H1 (cell line): Measurements from ENCODE around the gene EML4. TPM values are rescaled to one million over a fixed set of nuclear protein-coding genes. Genes with fewer than 3 reads are reported as not detected.

ENCODE experiments used
- CTCF ChIA-PET: fragments of 300-600 bp; sonication (Branson Sonifier 250); formaldehyde crosslinking; loops from one replicate; lab custom pipeline; 2021; ENCODE audit not compliant: partially characterized antibody; lab: Charles Lee
- POLR2A ChIA-PET: fragments of 300-600 bp; sonication (Branson Sonifier 250); formaldehyde crosslinking; loops from one replicate; lab custom pipeline; 2021; ENCODE audit warnings: inconsistent platforms; ENCODE audit not compliant: partially characterized antibody; lab: Charles Lee
- DNase-seq, 2 experiments: peaks; one replicate each; pipeline versions ENCODE4 v3.0.0 to v3.0.0-alpha.2; 2010 to 2022; ENCODE audit warnings: low spot score in 2 of 2, low read depth in 1 of 2, mixed read lengths in 1 of 2
- FAIRE-seq: peaks from 2 replicates; lab custom pipeline; 2011; peaks lifted over from hg19 to GRCh38; lab: Jason Lieb, UNC
- H2AFZ ChIP-seq: 2 replicates; pipeline ENCODE4 v1.8.1; 2012; ENCODE audit warnings: low read length, inconsistent platforms
- H2AK5ac ChIP-seq: 2 replicates; pipeline ENCODE4 v1.6.1; 2013; ENCODE audit warnings: low read depth, low read length
- H2BK120ac ChIP-seq: replicated peaks from 2 replicates; pipeline ENCODE3; 2013; ENCODE audit warnings: low read depth, low read length, inconsistent platforms
- H2BK12ac ChIP-seq: 2 replicates; pipeline ENCODE4 v1.6.1; 2013; ENCODE audit warnings: low read depth, low read length
- H2BK15ac ChIP-seq: 2 replicates; pipeline ENCODE4 v1.6.1; 2013; ENCODE audit warnings: low read length
- H2BK20ac ChIP-seq: 2 replicates; pipeline ENCODE4 v1.6.1; 2013; ENCODE audit warnings: low read length
- H2BK5ac ChIP-seq: 2 replicates; pipeline ENCODE4 v1.6.1; 2013; ENCODE audit warnings: low read depth, low read length
- H3K14ac ChIP-seq: 2 replicates; pipeline ENCODE4 v1.6.1; 2013; ENCODE audit warnings: inconsistent platforms; ENCODE audit not compliant: insufficient read length
- H3K18ac ChIP-seq: 2 replicates; pipeline ENCODE4 v1.6.1; 2013; ENCODE audit warnings: low read length; ENCODE audit errors: extremely low read depth
- H3K23ac ChIP-seq: 2 replicates; pipeline ENCODE4 v1.6.1; 2013; ENCODE audit warnings: inconsistent platforms; ENCODE audit not compliant: insufficient read length
- H3K23me2 ChIP-seq: 2 replicates; pipeline ENCODE4 v1.6.1; 2013; ENCODE audit warnings: low read depth, low read length
- H3K27ac ChIP-seq: 2 replicates; pipeline ENCODE4 v1.6.1; 2011; ENCODE audit warnings: low read depth, low read length, inconsistent platforms
- H3K27me3 ChIP-seq, 4 experiments: replicated peaks in 1 of 4; 1 replicate in 1 of 4; 2 replicates in 3 of 4; pipeline versions ENCODE4 v1.6.1 to v1.8.1; 2011 to 2013; ENCODE audit warnings: low read length in 3 of 4, mild to moderate bottlenecking in 3 of 4, inconsistent platforms in 2 of 4, mixed read lengths in 2 of 4, moderate library complexity in 1 of 4; ENCODE audit not compliant: control insufficient read depth in 3 of 4, insufficient read depth in 3 of 4; ENCODE audit errors: extremely low read depth in 1 of 4
- H3K36me3 ChIP-seq, 4 experiments: 2 replicates each; pipeline versions ENCODE4 v1.6.1 to v1.8.1; 2011 to 2013; ENCODE audit warnings: mild to moderate bottlenecking in 4 of 4, low read length in 3 of 4, moderate library complexity in 2 of 4, control low read depth in 1 of 4, inconsistent platforms in 1 of 4; ENCODE audit not compliant: insufficient read depth in 4 of 4, control insufficient read depth in 2 of 4
- H3K4ac ChIP-seq: replicated peaks from 2 replicates; pipeline ENCODE3; 2013; ENCODE audit warnings: low read length, low read depth, mixed read lengths, inconsistent platforms; ENCODE audit not compliant: insufficient read length
- H3K4me1 ChIP-seq, 4 experiments: replicated peaks in 1 of 4; 1 replicate in 1 of 4; 2 replicates in 3 of 4; pipeline versions ENCODE4 v1.6.1 to v1.8.1; 2011 to 2013; ENCODE audit warnings: low read length in 3 of 4, inconsistent platforms in 2 of 4, mixed read lengths in 1 of 4; ENCODE audit not compliant: insufficient read depth in 4 of 4, control insufficient read depth in 3 of 4
- H3K4me2 ChIP-seq, 2 experiments: 2 replicates each; pipeline versions ENCODE4 v1.6.1 to v1.8.1; 2011 to 2013; ENCODE audit warnings: low read depth in 2 of 2, low read length in 2 of 2, control low read depth in 1 of 2, inconsistent platforms in 1 of 2, mild to moderate bottlenecking in 1 of 2; ENCODE audit not compliant: insufficient read depth in 1 of 2
- H3K4me3 ChIP-seq, 4 experiments: fragments of 200-600, 300-600 bp in 1 of 4; sonication (generic), shearing (Covaris generic), sonication (Bioruptor Twin) in 1 of 4; 2 replicates each; pipeline versions ENCODE4 v1.5.1 to v1.8.1; 2011 to 2016; ENCODE audit warnings: low read length in 4 of 4, low read depth in 3 of 4, control low read depth in 2 of 4, inconsistent platforms in 2 of 4, mild to moderate bottlenecking in 2 of 4, mixed read lengths in 1 of 4, moderate library complexity in 1 of 4; ENCODE audit not compliant: insufficient read depth in 2 of 4; ENCODE audit errors: extremely low read depth in 1 of 4
- H3K56ac ChIP-seq: replicated peaks from 2 replicates; pipeline ENCODE3; 2013; ENCODE audit warnings: low read depth, mild to moderate bottlenecking, mixed read lengths, low read length, inconsistent platforms; ENCODE audit not compliant: insufficient read length
- H3K79me1 ChIP-seq: 2 replicates; pipeline ENCODE4 v1.6.1; 2013; ENCODE audit warnings: low read depth, low read length, control low read depth
- H3K79me2 ChIP-seq, 2 experiments: 2 replicates each; pipeline versions ENCODE4 v1.6.1 to v1.8.1; 2012 to 2013; ENCODE audit warnings: low read length in 2 of 2, mild to moderate bottlenecking in 2 of 2, inconsistent platforms in 1 of 2; ENCODE audit not compliant: insufficient read depth in 2 of 2, control insufficient read depth in 1 of 2
- H3K9ac ChIP-seq, 4 experiments: replicated peaks in 1 of 4; 1 replicate in 1 of 4; 2 replicates in 3 of 4; pipeline versions ENCODE4 v1.6.1 to v1.8.1; 2011 to 2013; ENCODE audit warnings: low read depth in 3 of 4, low read length in 3 of 4, control low read depth in 2 of 4, mild to moderate bottlenecking in 2 of 4, moderate library complexity in 2 of 4, inconsistent platforms in 1 of 4; ENCODE audit errors: extremely low read depth in 1 of 4
- H3K9me3 ChIP-seq, 2 experiments: 2 replicates each; pipeline versions ENCODE4 v1.6.1 to v1.8.1; 2012 to 2013; ENCODE audit warnings: mild to moderate bottlenecking in 2 of 2, moderate library complexity in 2 of 2, control low read depth in 1 of 2, inconsistent platforms in 1 of 2, low read depth in 1 of 2, low read length in 1 of 2, mixed read lengths in 1 of 2; ENCODE audit not compliant: insufficient read depth in 2 of 2
- H4K20me1 ChIP-seq, 2 experiments: replicated peaks in 1 of 2; 2 replicates each; pipeline versions ENCODE3 to v1.8.1; 2011 to 2013; ENCODE audit warnings: inconsistent platforms in 2 of 2, low read length in 2 of 2, mild to moderate bottlenecking in 1 of 2; ENCODE audit not compliant: insufficient read depth in 2 of 2, control insufficient read depth in 1 of 2
- H4K5ac ChIP-seq: 2 replicates; pipeline ENCODE4 v1.6.1; 2013; ENCODE audit warnings: low read length, low read depth, mixed read lengths, inconsistent platforms; ENCODE audit not compliant: insufficient read length
- H4K8ac ChIP-seq: 2 replicates; pipeline ENCODE4 v1.8.0; 2013; ENCODE audit warnings: mild to moderate bottlenecking, moderate library complexity, low read length, inconsistent platforms; ENCODE audit not compliant: insufficient read depth; ENCODE audit errors: extremely low read depth
- H4K91ac ChIP-seq: replicated peaks from 2 replicates; pipeline ENCODE3; 2013; ENCODE audit warnings: low read length, mixed read lengths, inconsistent platforms; ENCODE audit not compliant: insufficient read length
- HDAC6 ChIP-seq: IDR thresholded peaks from one replicate; pipeline ENCODE4 v1.7.1; 2012; ENCODE audit warnings: low read depth, mild to moderate bottlenecking, inconsistent platforms, low read length, moderate library complexity
- JUN ChIP-seq: IDR thresholded peaks from 2 replicates; pipeline ENCODE4 v1.6.1; 2011; ENCODE audit warnings: low read depth, mild to moderate bottlenecking, improper control_type of control experiment, low read length
- NANOG ChIP-seq: IDR thresholded peaks from 2 replicates; pipeline ENCODE4 v1.6.1; 2011; ENCODE audit warnings: low read length, low read depth, mild to moderate bottlenecking, inconsistent platforms; ENCODE audit not compliant: insufficient read depth, poor library complexity, severe bottlenecking
- RBBP5 ChIP-seq: IDR thresholded peaks from 2 replicates; pipeline ENCODE4 v1.7.1; 2012; ENCODE audit warnings: low read depth, mild to moderate bottlenecking, inconsistent platforms, low read length, moderate library complexity, borderline replicate concordance
- RNF2 ChIP-seq: fragments of 200-900, 300-1000 bp; sonication (generic); IDR thresholded peaks from 2 replicates; pipeline ENCODE4 v1.7.1; 2016; ENCODE audit warnings: borderline replicate concordance, low read depth, mild to moderate bottlenecking, antibody characterized with exemption, low read length; ENCODE audit not compliant: poor library complexity, severe bottlenecking; ENCODE audit errors: missing control alignments
- SIRT6 ChIP-seq: IDR thresholded peaks from one replicate; pipeline ENCODE4 v1.7.1; 2012; ENCODE audit warnings: low read length, inconsistent platforms
- SP2 ChIP-seq: IDR thresholded peaks from 2 replicates; pipeline ENCODE4 v1.6.1; 2012; ENCODE audit warnings: mild to moderate bottlenecking, low read length, inconsistent platforms
- SP4 ChIP-seq: IDR thresholded peaks from 2 replicates; pipeline ENCODE4 v1.6.1; 2012; ENCODE audit warnings: low read length, inconsistent platforms
- WGBS, 2 experiments: shearing (Covaris generic) in 1 of 2; methylation state at CpG; one replicate each; pipeline versions ENCODE4 v1.1.6 to v1.1.7; 2013 to 2015; ENCODE audit warnings: low lambda C conversion rate in 2 of 2, mixed read lengths in 2 of 2, inconsistent platforms in 1 of 2, low coverage in 1 of 2, missing lambda C conversion rate in 1 of 2; ENCODE audit not compliant: insufficient replicate concordance in 2 of 2, insufficient coverage in 1 of 2, insufficient read length in 1 of 2; ENCODE audit errors: extremely low coverage in 1 of 2, missing lambda C conversion rate in 1 of 2; 5-methylcytosine and 5-hydroxymethylcytosine counted together
- polyA plus RNA-seq, 7 experiments: library from polyadenylated mRNA; depleted of rRNA in 3 of 7; stranded (reverse) in 5 of 7; unstranded in 2 of 7; fragments of >200 nt in 5 of 7; fragments of 200-250 nt in 2 of 7; gene quantifications; 1 replicate in 5 of 7; 2 replicates in 1 of 7; 4 replicates in 1 of 7; pipeline versions ENCODE4 v1.2.1 to v1.2.3, GENCODE V29; 2011 to 2013; ENCODE audit warnings: missing spikeins in 2 of 7, mixed read lengths in 2 of 7
- total RNA-seq: library from RNA; stranded (reverse); fragmentation: NEBNext Ultra II Directional; extraction: Animal tissue kit (Norgen Biotek cat#: 25700); gene quantifications from 2 replicates; pipeline ENCODE4 v1.2.1, GENCODE V29; 2021

Gene EML4
- total and polyA plus RNA-seq, 2 of the 8 experiments (the other 6 are each of a cell fraction or from before 2014, with no cell fraction given), result 50.1 to 104 TPM

DNA sequence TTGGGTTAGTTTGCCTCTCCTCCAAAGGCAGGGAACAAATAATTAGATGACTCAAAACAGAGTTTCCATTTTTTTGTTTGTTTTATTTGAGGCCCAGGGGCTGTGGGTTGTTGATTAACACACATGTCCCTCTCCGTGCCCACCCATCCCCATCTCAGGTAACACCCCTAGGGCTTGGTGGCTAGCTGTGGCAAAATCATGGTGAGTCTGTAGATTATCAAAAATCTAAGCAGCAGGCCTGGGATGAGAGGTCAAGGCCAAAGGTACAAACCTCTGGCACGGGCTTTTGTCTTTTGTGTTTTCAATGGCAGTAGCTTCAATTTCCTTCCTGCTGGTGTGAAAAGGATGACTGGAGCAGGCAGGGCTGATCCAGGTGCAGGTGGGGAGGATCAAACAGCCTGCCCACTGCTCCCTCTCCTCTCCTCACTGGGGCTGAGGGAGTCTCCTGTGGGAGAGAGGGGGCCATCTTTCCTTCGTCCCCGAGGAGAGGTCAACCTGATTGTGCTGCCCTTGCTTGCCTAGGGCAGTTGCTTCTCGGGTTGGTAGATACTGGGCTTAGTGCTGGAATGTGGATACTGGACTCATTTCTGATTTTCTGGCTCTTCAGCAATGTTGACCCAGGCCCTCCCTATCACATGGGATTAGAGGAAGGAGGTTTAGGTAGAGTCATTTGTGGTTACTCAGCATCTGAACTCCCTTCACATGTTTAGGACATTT is 31.9 kb upstream of the EML4 start:
- Histone ChIP-seq H4K5ac (no peak overlapping the region), H3K23me2 (peaks cover 5% of the 10 kb centered on the region; the same call in 1 of the 2 replicates), H3K4ac (no peak overlapping the region), H3K56ac (no peak overlapping the region), H4K20me1 (no peaks in the 10 kb centered on the region), H3K9ac (no peak overlapping the region), H2BK5ac (no peak overlapping the region; the same call in 1 of the 2 replicates), H2BK120ac (no peak overlapping the region), H4K91ac (no peak overlapping the region), H3K79me2 (no peaks in the 10 kb centered on the region), H3K14ac (no peak overlapping the region), H3K79me1 (no peaks in the 10 kb centered on the region), H2BK20ac (peak overlapping the region; percentile 86; the same call in 1 of the 2 replicates), H3K4me1 (peaks cover 6 to 23% (median 13%) of the 10 kb centered on the region in 4 experiments), H3K18ac (peak overlapping the region; percentile 60), H3K27me3 (no peaks in the 10 kb centered on the region), H2BK12ac (peak overlapping the region; percentile 55; the same call in 1 of the 2 replicates), H3K4me3 (no peak overlapping the region), H2AFZ (peak overlapping the region; percentile 81; the same call in 1 of the 2 replicates), H2AK5ac (no peak overlapping the region), H3K27ac (no peak overlapping the region), H4K8ac (no peak overlapping the region), H3K23ac (no peak overlapping the region), H3K9me3 (no peaks in the 10 kb centered on the region), H3K4me2 (no peak overlapping the region), H2BK15ac (peak overlapping the region; percentile 61; the same call in 1 of the 2 replicates), H3K36me3 (no peaks in the 10 kb centered on the region)
- DNase-seq (no peak), FAIRE-seq (no peak)
- POLR2A ChIA-PET, result interaction anchor here (1.2 kb wide), 1 partner anchor 19 kb away, joined by 3 read pairs; no protein-coding TSS in a partner anchor
- WGBS, 2 experiments, result 85% methylated on average over 5 of the region's 5 CpGs; no CpG with 5 or more reads in 1 of the 2 experiments
- no peak for TF ChIP-seq HDAC6
- no peak for TF ChIP-seq NANOG
- TF ChIP-seq SP4, result no peak
- no peak for TF ChIP-seq RBBP5
- TF ChIP-seq RNF2, result no peak
- TF ChIP-seq SIRT6, result no peak
- TF ChIP-seq JUN, result no peak
- TF ChIP-seq SP2, result no peak
- CTCF ChIA-PET, result interaction anchor here (0.9 to 2.3 kb wide), 8 partner anchors 9 to 101 kb away, joined by 3 to 9 read pairs (median 3); no protein-coding TSS in a partner anchor
